GM12878 (cell line): ENCODE data around the gene PSG4. TPM values are rescaled to one million over a fixed set of nuclear protein-coding genes. Genes with fewer than 3 reads are reported as not detected.
"Not testable (repeated sequence)": the region's sequence is repeated elsewhere in the genome, so short reads cannot be mapped to it uniquely, and the experiment has no call there.

Experiments used
- ATAC-seq: fragments of 200-7000 bp; cut with Tn5 transposase; 3 replicates; pipeline ENCODE4 v1.9.1; 2020; ENCODE audit warnings: mild to moderate bottlenecking, moderate library complexity
- BruUV-seq: library from RNA; stranded (reverse); fragments of 400-500 nt; replicated peaks from 2 replicates; lab custom pipeline; 2021; lab: Mats Ljungman, UMichigan
- CTCF ChIA-PET: fragments of 300-600 bp; sonication (Branson Sonifier 250); formaldehyde crosslinking; extraction: SDS; loops from one replicate; lab custom pipeline; 2021; ENCODE audit warnings: inconsistent platforms; lab: Yijun Ruan, JAX
- POLR2A ChIA-PET: fragments of 350-600 bp; formaldehyde crosslinking; extraction: SDS; loops from one replicate; lab custom pipeline; 2021; ENCODE audit warnings: inconsistent platforms; lab: Charles Lee
- RAD21 ChIA-PET: fragments of 300-600 bp; sonication (Branson Sonifier 250); formaldehyde crosslinking; loops from one replicate; lab custom pipeline; 2023; ENCODE audit warnings: antibody characterized with exemption; ENCODE audit not compliant: unreplicated experiment; lab: Charles Lee
- SMC1A ChIA-PET: fragments of 300-600 bp; sonication (Branson Sonifier 250); formaldehyde crosslinking; loops from one replicate; lab custom pipeline; 2023; ENCODE audit not compliant: unreplicated experiment, uncharacterized antibody; lab: Charles Lee
- DNase-seq: peaks from one replicate; pipeline ENCODE4 v3.0.0-alpha.2; 2011; ENCODE audit warnings: low read depth, low spot score
- FAIRE-seq: peaks from 3 replicates; lab custom pipeline; 2011; peaks lifted over from hg19 to GRCh38; lab: Jason Lieb, UNC
- H2AFZ ChIP-seq: 2 replicates; pipeline ENCODE4 v1.6.0; 2011; ENCODE audit warnings: low read depth, low read length, control low read depth; ENCODE audit not compliant: control insufficient read depth
- H3K27ac ChIP-seq: 2 replicates; pipeline ENCODE4 v1.5.1; 2011; ENCODE audit warnings: control low read depth; ENCODE audit not compliant: control insufficient read depth, insufficient read depth
- H3K27me3 ChIP-seq, 2 experiments: replicated peaks in 1 of 2; 2 replicates each; pipeline versions ENCODE4 v1.6.0 to v1.6.1; 2011; ENCODE audit warnings: low read length in 1 of 2; ENCODE audit not compliant: control insufficient read depth in 2 of 2, insufficient read depth in 2 of 2
- H3K36me3 ChIP-seq, 2 experiments: 2 replicates each; pipeline ENCODE4 v1.5.1; 2011; ENCODE audit warnings: low read length in 1 of 2; ENCODE audit not compliant: control insufficient read depth in 2 of 2, insufficient read depth in 2 of 2
- H3K4me1 ChIP-seq: 2 replicates; pipeline ENCODE4 v1.6.1; 2011; ENCODE audit warnings: mild to moderate bottlenecking, low read length, moderate library complexity, mixed read lengths; ENCODE audit not compliant: control insufficient read depth, insufficient read depth
- H3K4me2 ChIP-seq: 2 replicates; pipeline ENCODE4 v1.6.0; 2011; ENCODE audit warnings: control low read depth; ENCODE audit not compliant: control insufficient read depth, insufficient read depth
- H3K4me3 ChIP-seq: fragments of 200-600 bp; sonication (generic); 2 replicates; pipeline ENCODE4 v1.5.1; 2016
- H3K79me2 ChIP-seq: 2 replicates; pipeline ENCODE4 v1.6.0; 2011; ENCODE audit warnings: low read length; ENCODE audit not compliant: control insufficient read depth, insufficient read depth
- H3K9ac ChIP-seq: 2 replicates; pipeline ENCODE4 v1.8.0; 2011; ENCODE audit warnings: low read length, control low read depth, mixed read lengths; ENCODE audit not compliant: control insufficient read depth, insufficient read depth
- H3K9me3 ChIP-seq: replicated peaks from 3 replicates; pipeline ENCODE4 v1.5.1; 2011; ENCODE audit warnings: mild to moderate bottlenecking, low read length; ENCODE audit not compliant: control insufficient read depth, insufficient read depth
- H4K20me1 ChIP-seq: 2 replicates; pipeline ENCODE4 v1.6.0; 2011; ENCODE audit not compliant: control insufficient read depth, insufficient read depth
- WGBS: methylation state at CpG from one replicate; pipeline ENCODE4 v1.1.6; 2016; ENCODE audit warnings: low lambda C conversion rate; ENCODE audit not compliant: insufficient replicate concordance, insufficient coverage; ENCODE audit errors: missing lambda C conversion rate; 5-methylcytosine and 5-hydroxymethylcytosine counted together
- in situ Hi-C: fragments of 300-500 bp; cut with MboI; formaldehyde crosslinking; loops from 9 replicates; pipeline ENCODE4 v1.14.3; 2018; ENCODE audit warnings: mixed read lengths
- intact Hi-C: fragments of 100-400 bp; cut with micrococcal nuclease; formaldehyde crosslinking; loops from one replicate; pipeline ENCODE4 v1.14.2; 2022; ENCODE audit not compliant: unreplicated experiment
- polyA plus RNA-seq, 11 experiments: library from polyadenylated mRNA; depleted of rRNA in 4 of 11; unstranded in 6 of 11; stranded (reverse) in 5 of 11; fragments of >200 nt; fragmentation: Nextera tagmentation in 4 of 11; fragmentation: Illumina TruSeq in 1 of 11; extraction: Ambion mirVana in 4 of 11; extraction: Trizol in 1 of 11; gene quantifications; 1 replicate in 1 of 11; 2 replicates in 10 of 11; pipeline versions ENCODE4 v1.2.1 to v1.2.3, GENCODE V29; 2011 to 2016; ENCODE audit warnings: inconsistent platforms in 2 of 11, missing spikeins in 2 of 11, low read depth in 1 of 11
- total RNA-seq, 4 experiments: library from RNA; depleted of rRNA in 3 of 4; stranded (reverse); fragments of >200 nt in 3 of 4; fragmentation: Illumina TruSeq in 1 of 4; extraction: Trizol in 1 of 4; gene quantifications; 2 replicates each; pipeline versions ENCODE4 v1.2.1 to v1.2.3, GENCODE V29; 2013 to 2021

Gene PSG4
- total and polyA plus RNA-seq, 10 of the 15 experiments (the other 5 are each of a cell fraction or from before 2014, with no cell fraction given): not detected

DNA sequence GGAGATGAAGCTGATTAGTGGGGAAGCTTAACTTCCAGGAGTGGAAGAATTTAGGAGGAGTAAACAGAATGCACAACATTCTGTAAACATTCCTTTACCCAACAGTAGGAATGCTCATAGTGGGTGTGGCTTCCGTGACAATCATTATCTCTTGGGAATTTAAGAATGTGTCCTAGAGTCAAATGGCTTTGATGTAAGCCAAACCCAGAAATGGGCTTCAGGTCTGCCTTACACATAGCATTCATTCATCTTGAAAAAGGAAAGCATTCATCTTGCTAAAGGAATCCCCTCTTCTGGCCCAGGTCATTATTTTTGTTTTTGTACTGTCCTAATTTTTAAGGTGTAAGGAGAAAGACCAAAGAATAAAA is 43.2 kb upstream of the PSG4 start:
- CTCF ChIA-PET, H3K36me3 ChIP-seq, H3K4me1 ChIP-seq, H3K4me2 ChIP-seq, intact Hi-C loops, FAIRE-seq, RAD21 ChIA-PET, ATAC-seq, H3K27me3 ChIP-seq, H3K27ac ChIP-seq, SMC1A ChIA-PET, H3K79me2 ChIP-seq, H2AFZ ChIP-seq, BruUV-seq, H3K4me3 ChIP-seq, H3K9me3 ChIP-seq, DNase-seq, H4K20me1 ChIP-seq, in situ Hi-C loops, POLR2A ChIA-PET, H3K9ac ChIP-seq: not testable (repeated sequence)
- 58% methylated on average over 1 of the region's 1 CpG for WGBS

DNA sequence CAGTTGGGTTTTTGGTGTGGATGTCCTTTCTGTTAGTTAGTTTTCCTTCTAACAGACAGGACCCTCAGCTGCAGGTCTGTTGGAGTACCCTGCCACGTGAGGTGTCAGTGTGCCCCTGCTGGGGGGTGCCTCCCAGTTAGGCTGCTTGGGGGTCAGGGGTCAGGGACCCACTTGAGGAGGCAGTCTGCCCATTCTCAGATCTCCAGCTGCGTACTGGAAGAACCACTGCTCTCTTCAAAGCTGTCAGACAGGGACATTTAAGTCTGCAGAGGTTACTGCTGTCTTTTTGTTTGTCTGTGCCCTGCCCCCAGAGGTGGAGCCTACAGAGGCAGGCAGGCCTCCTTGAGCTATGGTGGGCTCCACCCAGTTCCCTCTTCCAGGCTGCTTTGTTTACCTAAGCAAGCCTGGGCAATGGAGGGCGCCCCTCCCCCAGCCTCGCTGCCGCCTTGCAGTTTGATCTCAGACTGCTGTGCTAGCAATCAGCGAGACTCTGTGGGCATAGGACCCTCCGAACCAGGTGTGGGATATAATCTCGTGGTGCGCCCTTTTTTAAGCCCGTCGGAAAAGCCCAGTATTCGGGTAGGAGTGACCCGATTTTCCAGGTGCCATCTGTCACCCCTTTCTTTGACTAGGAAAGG is 41.9 kb upstream of the PSG4 start:
- ATAC-seq, H3K36me3 ChIP-seq, H2AFZ ChIP-seq, in situ Hi-C loops, H3K9ac ChIP-seq, H3K4me2 ChIP-seq, FAIRE-seq, CTCF ChIA-PET, H3K9me3 ChIP-seq, H3K79me2 ChIP-seq, POLR2A ChIA-PET, H3K4me1 ChIP-seq, intact Hi-C loops, BruUV-seq, SMC1A ChIA-PET, H3K4me3 ChIP-seq, RAD21 ChIA-PET, DNase-seq, H3K27me3 ChIP-seq, H3K27ac ChIP-seq, H4K20me1 ChIP-seq: not testable (repeated sequence)
- WGBS: 37% methylated on average over 13 of the region's 13 CpGs

GRCh38 chr19:43245848-43246247 is 40.4 kb upstream of the PSG4 start:
- in situ Hi-C loops: not testable (repeated sequence)

DNA sequence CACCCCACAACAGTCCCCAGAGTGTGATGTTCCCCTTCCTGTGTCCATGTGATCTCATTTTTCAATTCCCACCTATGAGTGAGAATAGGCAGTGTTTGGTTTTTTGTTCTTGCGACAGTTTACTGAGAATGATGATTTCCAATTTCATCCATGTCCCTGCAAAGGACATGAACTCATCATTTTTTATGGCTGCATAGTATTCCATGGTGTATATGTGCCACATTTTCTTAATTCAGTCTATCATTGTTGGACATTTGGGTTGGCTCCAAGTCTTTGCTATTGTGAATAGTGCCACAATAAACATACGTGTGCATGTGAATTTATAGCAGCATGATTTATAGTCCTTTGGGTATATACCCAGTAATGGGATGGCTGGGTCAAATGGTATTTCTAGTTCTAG is 36.8 kb upstream of the PSG4 start:
- RAD21 ChIA-PET, CTCF ChIA-PET: not testable (repeated sequence)

More at GRCh38 chr19:43245848-43246247, 40.4 kb upstream of the PSG4 start:
- H3K36me3 ChIP-seq, H3K9ac ChIP-seq, H4K20me1 ChIP-seq, H2AFZ ChIP-seq, H3K4me2 ChIP-seq, intact Hi-C loops, H3K79me2 ChIP-seq, SMC1A ChIA-PET, H3K4me1 ChIP-seq, RAD21 ChIA-PET, ATAC-seq, FAIRE-seq, H3K4me3 ChIP-seq, H3K27me3 ChIP-seq, CTCF ChIA-PET, POLR2A ChIA-PET, H3K9me3 ChIP-seq, DNase-seq, BruUV-seq, H3K27ac ChIP-seq: not testable (repeated sequence)
- WGBS: 5% methylated on average over 3 of the region's 3 CpGs

More for the DNA sequence above, 36.8 kb upstream of the PSG4 start:
- H3K9ac ChIP-seq, H3K27ac ChIP-seq, H3K4me2 ChIP-seq, H2AFZ ChIP-seq, H3K9me3 ChIP-seq, DNase-seq, H3K79me2 ChIP-seq, BruUV-seq, H3K27me3 ChIP-seq, H3K36me3 ChIP-seq, H3K4me3 ChIP-seq, FAIRE-seq, H3K4me1 ChIP-seq, ATAC-seq, intact Hi-C loops, H4K20me1 ChIP-seq, POLR2A ChIA-PET, in situ Hi-C loops, SMC1A ChIA-PET: not testable (repeated sequence)
- WGBS: 35% methylated on average over 1 of the region's 2 CpGs
